OCI-LY7 (cell line): Measurements from ENCODE around the gene DISC1. TPM values are rescaled to one million over a fixed set of nuclear protein-coding genes. Genes with fewer than 3 reads are reported as not detected.

ENCODE experiments used
- BruUV-seq: library from RNA; stranded (reverse); fragments of 400-500 nt; replicated peaks from 2 replicates; lab custom pipeline; 2021; lab: Mats Ljungman, UMichigan
- CTCF ChIA-PET: fragments of 300-600 bp; sonication (Branson Sonifier 250); formaldehyde crosslinking; loops from one replicate; lab custom pipeline; 2022; ENCODE audit warnings: antibody characterized with exemption; ENCODE audit not compliant: unreplicated experiment; lab: Charles Lee
- POLR2A ChIA-PET: fragments of 300-600 bp; sonication (Branson Sonifier 250); formaldehyde crosslinking; loops from one replicate; lab custom pipeline; 2022; ENCODE audit warnings: antibody characterized with exemption; lab: Charles Lee
- DNase-seq: peaks from one replicate; pipeline ENCODE4 v3.0.0-alpha.2; 2015; ENCODE audit warnings: low spot score
- H2AFZ ChIP-seq: fragments of 200-600 bp; sonication (generic), shearing (Covaris generic); 2 replicates; pipeline ENCODE4 v1.6.1; 2014; ENCODE audit warnings: mild to moderate bottlenecking, antibody characterized with exemption, low read length, moderate library complexity
- H3K27ac ChIP-seq: fragments of 200-600 bp; sonication (generic); 2 replicates; pipeline ENCODE4 v1.5.1; 2014; ENCODE audit warnings: mixed run types, low read depth, mild to moderate bottlenecking, moderate library complexity, low read length, inconsistent platforms; ENCODE audit not compliant: poor library complexity, severe bottlenecking
- H3K36me3 ChIP-seq: fragments of 200-600 bp; sonication (generic); 2 replicates; pipeline ENCODE4 v1.6.1; 2014; ENCODE audit warnings: mild to moderate bottlenecking, antibody characterized with exemption, low read length, moderate library complexity, mixed read lengths; ENCODE audit not compliant: insufficient read depth
- H3K4me1 ChIP-seq: fragments of 200-600 bp; sonication (generic); 2 replicates; pipeline ENCODE4 v1.5.1; 2014; ENCODE audit warnings: mild to moderate bottlenecking, low read length; ENCODE audit not compliant: insufficient read depth, poor library complexity, severe bottlenecking
- H3K4me2 ChIP-seq: fragments of 200-600 bp; sonication (generic); 2 replicates; pipeline ENCODE4 v1.6.1; 2014; ENCODE audit warnings: mild to moderate bottlenecking, low read length
- H3K4me3 ChIP-seq: fragments of 200-600 bp; sonication (generic); 2 replicates; pipeline ENCODE4 v1.5.1; 2014; ENCODE audit warnings: mild to moderate bottlenecking, low read depth, low read length; ENCODE audit not compliant: poor library complexity, severe bottlenecking
- H3K79me2 ChIP-seq: fragments of 200-600 bp; sonication (generic); 2 replicates; pipeline ENCODE4 v1.6.1; 2016; ENCODE audit warnings: low read depth, mild to moderate bottlenecking, low read length, moderate library complexity, mixed read lengths; ENCODE audit not compliant: insufficient read depth
- H3K9me2 ChIP-seq: fragments of 200-600 bp; sonication (generic); 2 replicates; pipeline ENCODE4 v1.6.1; 2016; ENCODE audit warnings: mild to moderate bottlenecking, low read length, mixed read lengths; ENCODE audit not compliant: insufficient read depth
- H3K9me3 ChIP-seq: fragments of 200-600 bp; sonication (generic); 2 replicates; pipeline ENCODE4 v1.6.1; 2014; ENCODE audit warnings: mild to moderate bottlenecking, mixed run types, low read length, mixed read lengths
- H4K20me1 ChIP-seq: fragments of 200-600 bp; sonication (generic); 2 replicates; pipeline ENCODE4 v1.6.1; 2014; ENCODE audit warnings: mild to moderate bottlenecking, antibody characterized with exemption, low read length, moderate library complexity, mixed read lengths; ENCODE audit not compliant: insufficient read depth
- EZH2phosphoT487 ChIP-seq: fragments of 200-600 bp; sonication (generic); IDR thresholded peaks from 2 replicates; pipeline ENCODE4 v1.6.1; 2018; ENCODE audit warnings: low read depth, borderline replicate concordance, mild to moderate bottlenecking, mixed run types, antibody characterized with exemption, low read length, moderate library complexity, mixed read lengths
- intact Hi-C: fragments of 100-400 bp; cut with micrococcal nuclease; formaldehyde crosslinking; loops from one replicate; pipeline ENCODE4 v1.10.0; 2022; ENCODE audit not compliant: unreplicated experiment
- total RNA-seq, 2 experiments: library from RNA; depleted of rRNA in 1 of 2; stranded (reverse); fragments of >200 nt in 1 of 2; shearing (Covaris generic) in 1 of 2; gene quantifications; 2 replicates each; pipeline ENCODE4 v1.2.3, GENCODE V29; 2014 to 2022
- TF ChIP-seq, protein P1 (sequence below): fragments of 200-600 bp; sonication (generic); conservative IDR thresholded peaks from 2 replicates; pipeline ENCODE4 v1.5.1; 2014; ENCODE audit warnings: mild to moderate bottlenecking, antibody characterized with exemption, low read length, moderate library complexity, mixed read lengths

DISC1 gene
- total RNA-seq, 2 experiments from 2014 or later, result 0.91 TPM; not detected in 1

- no TSS peak for BruUV-seq
- Histone ChIP-seq H3K36me3 (no peaks in the 10 kb centered on the region), H3K4me2 (no peak overlapping the region), H2AFZ (no peak overlapping the region), H3K9me3 (no peaks in the 10 kb centered on the region), H3K4me1 (no peaks in the 10 kb centered on the region), H4K20me1 (no peaks in the 10 kb centered on the region), H3K79me2 (no peaks in the 10 kb centered on the region), H3K9me2 (no peaks in the 10 kb centered on the region), H3K27ac (no peak overlapping the region), H3K4me3 (no peak overlapping the region)
- ChIA-PET POLR2A (no interaction called here), CTCF (no interaction called here)
- intact Hi-C loops, result no loop called here
- DNase-seq, result no peak
- TF ChIP-seq, protein P1, sequence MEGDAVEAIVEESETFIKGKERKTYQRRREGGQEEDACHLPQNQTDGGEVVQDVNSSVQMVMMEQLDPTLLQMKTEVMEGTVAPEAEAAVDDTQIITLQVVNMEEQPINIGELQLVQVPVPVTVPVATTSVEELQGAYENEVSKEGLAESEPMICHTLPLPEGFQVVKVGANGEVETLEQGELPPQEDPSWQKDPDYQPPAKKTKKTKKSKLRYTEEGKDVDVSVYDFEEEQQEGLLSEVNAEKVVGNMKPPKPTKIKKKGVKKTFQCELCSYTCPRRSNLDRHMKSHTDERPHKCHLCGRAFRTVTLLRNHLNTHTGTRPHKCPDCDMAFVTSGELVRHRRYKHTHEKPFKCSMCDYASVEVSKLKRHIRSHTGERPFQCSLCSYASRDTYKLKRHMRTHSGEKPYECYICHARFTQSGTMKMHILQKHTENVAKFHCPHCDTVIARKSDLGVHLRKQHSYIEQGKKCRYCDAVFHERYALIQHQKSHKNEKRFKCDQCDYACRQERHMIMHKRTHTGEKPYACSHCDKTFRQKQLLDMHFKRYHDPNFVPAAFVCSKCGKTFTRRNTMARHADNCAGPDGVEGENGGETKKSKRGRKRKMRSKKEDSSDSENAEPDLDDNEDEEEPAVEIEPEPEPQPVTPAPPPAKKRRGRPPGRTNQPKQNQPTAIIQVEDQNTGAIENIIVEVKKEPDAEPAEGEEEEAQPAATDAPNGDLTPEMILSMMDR, result no peak
- TF ChIP-seq EZH2phosphoT487, result no peak
Measured at GRCh38 chr1:231882790-231883189, 256.2 kb downstream of the DISC1 start.

GRCh38 chr1:231883382-231883781, 256.8 kb downstream of the DISC1 start:
- Histone ChIP-seq H3K4me3 (no peak overlapping the region), H3K36me3 (no peaks in the 10 kb centered on the region), H3K9me2 (no peaks in the 10 kb centered on the region), H3K27ac (no peak overlapping the region), H3K79me2 (no peaks in the 10 kb centered on the region), H3K4me2 (no peak overlapping the region), H2AFZ (no peak overlapping the region), H4K20me1 (no peaks in the 10 kb centered on the region), H3K4me1 (no peaks in the 10 kb centered on the region), H3K9me3 (no peaks in the 10 kb centered on the region)
- no peak for TF ChIP-seq EZH2phosphoT487
- TF ChIP-seq, protein P1, result 0 out of 2 replicates have a peak, but pooled peaks have one; percentile 16
- intact Hi-C loops, result no loop called here
- DNase-seq, result no peak
- ChIA-PET POLR2A (no interaction called here), CTCF (no interaction called here)
- BruUV-seq, result no TSS peak

DNA sequence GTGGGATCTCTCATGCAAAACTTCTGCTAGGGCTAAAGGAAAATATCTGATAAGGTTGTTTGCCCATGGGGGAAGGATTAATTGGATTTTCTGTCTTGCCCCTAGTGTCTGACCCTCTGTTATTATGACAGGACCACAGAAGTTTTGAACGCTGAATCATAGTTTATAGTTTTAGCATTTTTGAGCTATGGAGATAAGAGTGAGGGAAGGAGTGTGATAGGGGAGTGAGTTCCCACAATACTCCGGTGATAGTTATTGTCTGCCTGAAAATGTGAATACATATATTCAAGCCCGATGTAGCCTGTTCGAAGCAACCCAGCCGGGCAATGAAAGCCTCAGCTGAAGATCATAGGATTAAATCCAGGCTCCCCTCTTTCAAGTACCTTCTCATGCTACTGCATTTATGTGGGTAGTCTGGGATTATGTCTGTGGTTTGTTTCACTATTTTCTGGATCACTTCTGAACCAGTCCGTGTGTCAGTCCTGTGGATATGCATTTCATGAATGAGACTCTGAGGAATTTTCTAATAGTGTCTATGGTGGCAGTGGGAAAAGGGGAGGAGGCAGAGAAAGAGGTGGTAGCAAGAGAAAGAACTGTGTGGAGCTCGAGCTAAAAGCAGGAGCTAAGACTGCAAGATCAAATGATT, 258.7 kb downstream of the DISC1 start:
- intact Hi-C loops, result no loop called here
- H3K36me3 ChIP-seq, result no peaks in the 10 kb centered on the region
- ChIA-PET POLR2A (interaction anchor here (0.7 kb wide), 1 partner anchor 12 kb away, joined by 3 read pairs; no protein-coding TSS in a partner anchor), CTCF (no interaction called here)
- no peaks in the 10 kb centered on the region for H3K79me2 ChIP-seq
- H3K27ac ChIP-seq, result no peak overlapping the region
- no peaks in the 10 kb centered on the region for H4K20me1 ChIP-seq
- BruUV-seq, result no TSS peak
- no peaks in the 10 kb centered on the region for H3K4me1 ChIP-seq
- H2AFZ ChIP-seq, result no peak overlapping the region
- TF ChIP-seq, protein P1, result no peak
- TF ChIP-seq EZH2phosphoT487, result no peak
- no peak overlapping the region for H3K4me2 ChIP-seq
- no peaks in the 10 kb centered on the region for H3K9me2 ChIP-seq
- H3K4me3 ChIP-seq, result no peak overlapping the region
- DNase-seq, result no peak
- H3K9me3 ChIP-seq, result no peaks in the 10 kb centered on the region
